HEK293T (cell line): Measurements from ENCODE around the gene TAP1.

Experiments
- BHLHE40 ChIP-seq: fragments of 450-650 bp; IDR thresholded peaks from 2 replicates; pipeline ENCODE4 v1.6.1; 2016; ENCODE audit warnings: mild to moderate bottlenecking, moderate library complexity, borderline replicate concordance
- FOXK2 ChIP-seq: fragments of 450-650 bp; IDR thresholded peaks from 2 replicates; pipeline ENCODE4 v1.6.1; 2016; ENCODE audit warnings: mild to moderate bottlenecking
- L3MBTL2 ChIP-seq: fragments of 450-650 bp; conservative IDR thresholded peaks from 2 replicates; pipeline ENCODE4 v1.6.1; 2016; ENCODE audit warnings: mild to moderate bottlenecking

GRCh38 chr6:32833664-32834063, 19.8 kb downstream of the TAP1 start:
- TF ChIP-seq BHLHE40: no peak
- no peak for TF ChIP-seq FOXK2
- TF ChIP-seq L3MBTL2: no peak
